K562 (cell line): ENCODE data around the gene RACK1. TPM values are rescaled to one million over a fixed set of nuclear protein-coding genes. Genes with fewer than 3 reads are reported as not detected.
A peak's percentile ranks its signal among the peaks of the same experiment; 100 is the strongest.

Source experiments
- HMGXB4 ChIP-seq: sonication (generic); formaldehyde crosslinking; IDR thresholded peaks from 2 replicates; pipeline ENCODE4 v1.8.1; 2023; ENCODE audit warnings: mild to moderate bottlenecking, missing genetic modification reagents
- HNRNPLL ChIP-seq: fragments of 200-400 bp; formaldehyde crosslinking; IDR thresholded peaks from 2 replicates; pipeline ENCODE4 v1.6.1; 2017; ENCODE audit warnings: low read length, low read depth, mild to moderate bottlenecking; ENCODE audit not compliant: poor library complexity, severe bottlenecking
- KDM5B ChIP-seq: fragments of 200-600 bp; sonication (generic); IDR thresholded peaks from 2 replicates; pipeline ENCODE4 v1.6.1; 2012; ENCODE audit warnings: low read depth, mild to moderate bottlenecking, moderate library complexity, low read length, control low read depth, inconsistent platforms; ENCODE audit not compliant: insufficient replicate concordance
- MCM5 ChIP-seq: fragments of 450-650 bp; IDR thresholded peaks from 2 replicates; pipeline ENCODE4 v1.6.1; 2016; ENCODE audit warnings: low read depth
- NONO ChIP-seq, 2 experiments: fragments of 200-400 bp in 1 of 2; fragments of 450-650 bp in 1 of 2; formaldehyde crosslinking in 1 of 2; IDR thresholded peaks; 2 replicates each; pipeline ENCODE4 v1.6.1; 2017; ENCODE audit warnings: low read depth in 2 of 2, mild to moderate bottlenecking in 2 of 2, moderate library complexity in 2 of 2, low read length in 1 of 2
- RNF219 ChIP-seq: fragments of 250-450 bp; sonication (Bioruptor Pico); IDR thresholded peaks from 2 replicates; pipeline ENCODE4 v1.5.0; 2022; ENCODE audit warnings: mild to moderate bottlenecking
- SMAD3 ChIP-seq: fragments of 450-650 bp; formaldehyde crosslinking; conservative IDR thresholded peaks from 2 replicates; pipeline ENCODE4 v1.4.0; 2020; ENCODE audit warnings: mild to moderate bottlenecking
- ZKSCAN1 ChIP-seq: fragments of 150-350 bp; IDR thresholded peaks from 2 replicates; pipeline ENCODE4 v1.6.1; 2016; ENCODE audit warnings: low read depth, low read length
- ZNF253 ChIP-seq: fragments of 250-450 bp; sonication (Bioruptor Pico); conservative IDR thresholded peaks from 2 replicates; pipeline ENCODE4 v1.6.1; 2021; ENCODE audit warnings: mild to moderate bottlenecking
- ZNF740 ChIP-seq, 3 experiments: fragments of 200-800 bp in 1 of 3; sonication (Bioruptor generic) in 1 of 3; sonication (generic) in 1 of 3; formaldehyde crosslinking in 1 of 3; IDR thresholded peaks; 2 replicates each; pipeline versions ENCODE4 v1.6.1 to v1.8.0; 2016 to 2022; ENCODE audit warnings: mild to moderate bottlenecking in 2 of 3, missing compliant biosample characterization in 2 of 3, missing genetic modification characterization in 2 of 3, missing genetic modification reagents in 1 of 3
- polyA plus RNA-seq, 8 experiments: library from polyadenylated mRNA; depleted of rRNA in 4 of 8; stranded (reverse) in 5 of 8; unstranded in 3 of 8; fragments of >200 nt; fragmentation: Nextera tagmentation in 2 of 8; fragmentation: Illumina TruSeq in 1 of 8; extraction: Ambion mirVana in 2 of 8; extraction: Trizol in 1 of 8; gene quantifications; 2 replicates each; pipeline versions ENCODE4 v1.2.1 to v1.2.3, GENCODE V29; 2011 to 2014; ENCODE audit warnings: inconsistent platforms in 1 of 8, missing spikeins in 1 of 8
- total RNA-seq, 7 experiments: library from RNA; depleted of rRNA in 6 of 7; stranded (reverse); fragments of >200 nt in 6 of 7; fragmentation: Illumina TruSeq in 2 of 7; extraction: Trizol in 2 of 7; gene quantifications; 2 replicates each; pipeline versions ENCODE4 v1.2.1 to v1.2.3, GENCODE V29; 2011 to 2021; ENCODE audit warnings: low replicate concordance in 1 of 7
- TF ChIP-seq, protein P1 (sequence below): IDR thresholded peaks from 2 replicates; pipeline ENCODE4 v1.6.1; 2011; ENCODE audit not compliant: insufficient read length; ENCODE audit errors: extremely low read depth
- TF ChIP-seq, protein P2 (sequence below): sonication (generic); formaldehyde crosslinking; IDR thresholded peaks from 2 replicates; pipeline ENCODE4 v1.8.0; 2022; ENCODE audit warnings: mild to moderate bottlenecking, missing genetic modification reagents

Gene RACK1
- total and polyA plus RNA-seq, 9 of the 15 experiments (the other 6 are each of a cell fraction or from before 2014, with no cell fraction given): 2,303 to 5,311 (median 3,833) TPM

DNA sequence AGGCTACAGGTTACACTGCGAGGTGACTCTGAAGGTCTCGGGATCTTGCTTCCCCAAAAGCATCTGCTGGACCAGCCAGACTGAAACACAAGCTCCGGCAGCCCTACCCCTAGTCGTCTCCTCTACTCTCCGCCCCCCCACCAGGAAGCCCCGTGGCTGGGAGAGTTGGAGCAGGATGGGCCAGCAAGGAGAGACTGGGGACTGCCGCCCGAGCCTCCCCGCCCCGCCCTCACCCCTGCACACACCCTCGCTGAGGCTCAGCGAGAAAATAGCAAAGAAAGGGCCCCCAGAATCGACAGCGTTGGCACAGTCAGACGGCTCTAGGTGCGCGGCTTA is 40.0 kb downstream of the RACK1 start (continued):
- TF ChIP-seq, protein P1, sequence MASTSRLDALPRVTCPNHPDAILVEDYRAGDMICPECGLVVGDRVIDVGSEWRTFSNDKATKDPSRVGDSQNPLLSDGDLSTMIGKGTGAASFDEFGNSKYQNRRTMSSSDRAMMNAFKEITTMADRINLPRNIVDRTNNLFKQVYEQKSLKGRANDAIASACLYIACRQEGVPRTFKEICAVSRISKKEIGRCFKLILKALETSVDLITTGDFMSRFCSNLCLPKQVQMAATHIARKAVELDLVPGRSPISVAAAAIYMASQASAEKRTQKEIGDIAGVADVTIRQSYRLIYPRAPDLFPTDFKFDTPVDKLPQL: no peak
- TF ChIP-seq KDM5B (no peak), NONO (IDR thresholded peaks at IDR 0.05; ENCODE audit: low read depth in 2 of 2, low read length in 1 of 2) (no peak), HMGXB4 (CRISPR knock-in tag) (0 out of 2 replicates have a peak, but pooled peaks have one; percentile 5), RNF219 (CRISPR knock-in tag) (no peak), ZNF253 (CRISPR knock-in tag) (no peak), SMAD3 (no peak), MCM5 (no peak), HNRNPLL (peak; percentile 27), ZNF740 (CRISPR knock-in tag; IDR thresholded peaks at IDR 0.05) (peak; percentile 79; the same call in 1 of the 2 replicates), ZNF740 (tag; IDR thresholded peaks at IDR 0.05) (peak in 1 of 2 experiments; percentile 31; a peak in 1 of 4 replicates), ZKSCAN1 (no peak)
- TF ChIP-seq, protein P2, sequence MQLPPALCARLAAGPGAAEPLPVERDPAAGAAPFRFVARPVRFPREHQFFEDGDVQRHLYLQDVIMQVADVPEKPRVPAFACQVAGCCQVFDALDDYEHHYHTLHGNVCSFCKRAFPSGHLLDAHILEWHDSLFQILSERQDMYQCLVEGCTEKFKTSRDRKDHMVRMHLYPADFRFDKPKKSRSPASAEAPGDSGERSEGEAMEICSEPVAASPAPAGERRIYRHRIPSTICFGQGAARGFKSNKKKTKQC (CRISPR knock-in tag): no peak
